Measurements from ENCODE around the gene PRDM1.

- TF ChIP-seq POLR2AphosphoS5 (IDR thresholded peaks at IDR 0.05; ENCODE audit: low read depth, low read length) = no peak
- no peak for TF ChIP-seq POLR2A (IDR thresholded peaks at IDR 0.05; ENCODE audit: low read depth, low read length)
Observed at GRCh38 chr6:106039897-106040592, 46.1 kb upstream of the PRDM1 start.

All from GM12892 (cell line).